ENCODE results near the gene EVI5.

EVI5 gene

DNA sequence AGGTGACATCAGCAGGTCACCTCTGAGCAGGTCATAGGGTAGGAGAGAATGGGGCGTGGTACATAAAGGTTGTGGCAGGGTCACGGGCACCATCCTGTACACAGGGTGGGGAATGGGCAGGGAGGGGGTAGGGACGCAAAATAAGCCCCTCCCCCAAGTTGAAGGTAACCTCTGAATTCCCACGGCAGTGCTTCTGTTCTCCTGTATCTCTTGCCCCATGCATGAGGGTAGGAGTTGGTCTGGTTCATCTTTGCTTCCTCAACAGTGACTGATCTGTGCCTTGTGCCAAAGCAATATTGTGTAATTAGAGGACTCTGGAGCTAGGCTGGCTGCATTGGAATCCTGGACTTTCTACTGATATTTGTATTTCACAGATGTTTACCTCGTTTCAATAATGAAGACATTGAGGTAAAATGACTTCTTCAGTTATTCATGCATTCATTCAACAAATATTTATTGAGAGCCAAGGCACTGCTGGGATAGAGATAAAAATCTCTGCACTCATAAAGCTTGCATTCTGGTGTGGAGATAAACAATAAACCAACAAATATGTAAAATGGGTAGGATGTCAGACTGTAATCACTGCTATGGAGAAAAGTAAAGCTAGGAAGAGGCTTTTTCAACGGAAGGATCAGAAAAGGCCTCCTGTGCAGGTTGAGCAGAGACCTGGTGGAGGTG is 279.8 kb downstream of the EVI5 start:
- H3K4me3 ChIP-seq (ENCODE audit: low read depth, low read length): no peak overlapping the region
- TF ChIP-seq, protein P1, sequence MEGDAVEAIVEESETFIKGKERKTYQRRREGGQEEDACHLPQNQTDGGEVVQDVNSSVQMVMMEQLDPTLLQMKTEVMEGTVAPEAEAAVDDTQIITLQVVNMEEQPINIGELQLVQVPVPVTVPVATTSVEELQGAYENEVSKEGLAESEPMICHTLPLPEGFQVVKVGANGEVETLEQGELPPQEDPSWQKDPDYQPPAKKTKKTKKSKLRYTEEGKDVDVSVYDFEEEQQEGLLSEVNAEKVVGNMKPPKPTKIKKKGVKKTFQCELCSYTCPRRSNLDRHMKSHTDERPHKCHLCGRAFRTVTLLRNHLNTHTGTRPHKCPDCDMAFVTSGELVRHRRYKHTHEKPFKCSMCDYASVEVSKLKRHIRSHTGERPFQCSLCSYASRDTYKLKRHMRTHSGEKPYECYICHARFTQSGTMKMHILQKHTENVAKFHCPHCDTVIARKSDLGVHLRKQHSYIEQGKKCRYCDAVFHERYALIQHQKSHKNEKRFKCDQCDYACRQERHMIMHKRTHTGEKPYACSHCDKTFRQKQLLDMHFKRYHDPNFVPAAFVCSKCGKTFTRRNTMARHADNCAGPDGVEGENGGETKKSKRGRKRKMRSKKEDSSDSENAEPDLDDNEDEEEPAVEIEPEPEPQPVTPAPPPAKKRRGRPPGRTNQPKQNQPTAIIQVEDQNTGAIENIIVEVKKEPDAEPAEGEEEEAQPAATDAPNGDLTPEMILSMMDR (IDR thresholded peaks at IDR 0.05; ENCODE audit: borderline replicate concordance, insufficient read depth, low read depth, low read length): no peak

DNA sequence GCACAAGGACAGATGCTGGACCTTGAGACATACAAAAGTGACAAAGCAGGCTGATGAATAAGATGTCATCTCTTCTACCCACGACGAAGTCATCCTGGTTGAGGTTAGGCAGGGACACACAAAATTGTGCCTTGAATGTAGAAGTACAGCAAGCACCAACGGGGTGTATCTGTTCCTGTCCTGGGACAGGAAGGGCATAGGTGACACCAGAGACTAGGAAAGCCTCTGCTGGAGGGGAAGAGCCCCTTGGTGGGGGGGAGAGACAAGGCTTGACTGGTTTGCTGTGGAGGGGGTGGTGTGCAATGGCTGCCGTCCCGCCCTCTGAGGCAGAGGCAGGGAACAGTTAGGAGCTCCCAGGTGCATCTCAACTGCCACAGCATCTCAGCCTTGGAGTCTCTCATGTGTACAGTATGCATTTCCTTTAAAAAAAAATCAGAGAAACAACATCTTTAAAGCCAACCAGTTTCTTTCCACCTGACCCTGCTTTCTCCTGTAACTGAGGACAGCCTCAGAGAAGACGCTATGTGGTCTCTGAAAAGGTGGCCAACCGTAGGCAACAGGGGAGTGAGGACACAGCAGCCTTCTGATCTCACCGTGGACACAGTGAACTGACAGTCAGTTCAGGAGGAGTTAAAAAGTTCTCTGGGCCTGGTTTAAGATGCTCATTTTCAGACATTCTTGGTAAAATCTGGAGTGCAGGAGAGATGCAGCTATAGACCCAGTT is 280.5 kb downstream of the EVI5 start:
- TF ChIP-seq, protein P1 (IDR thresholded peaks at IDR 0.05; ENCODE audit: borderline replicate concordance, insufficient read depth, low read depth, low read length): no peak
- H3K4me3 ChIP-seq (ENCODE audit: low read depth, low read length): no peak overlapping the region

DNA sequence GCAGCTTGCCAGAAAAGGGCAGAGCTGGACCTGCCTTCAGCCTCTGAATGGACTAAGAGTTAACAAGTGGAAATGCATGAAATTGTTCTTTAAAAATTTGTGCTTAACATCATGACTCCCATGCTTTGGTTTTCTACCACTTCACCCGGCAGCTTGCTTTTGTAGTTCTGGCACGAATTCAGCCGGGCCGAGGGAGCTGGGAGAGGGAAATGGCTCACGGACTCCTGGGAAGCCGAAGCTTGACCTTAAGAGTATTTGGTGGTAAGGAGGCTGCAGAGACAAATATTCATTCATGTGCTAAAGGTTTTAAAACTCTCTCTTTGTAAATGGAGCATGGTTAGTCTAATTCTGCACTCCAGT is 281.0 kb downstream of the EVI5 start:
- H3K4me3 ChIP-seq (ENCODE audit: low read depth, low read length): no peak overlapping the region
- TF ChIP-seq, protein P1 (IDR thresholded peaks at IDR 0.05; ENCODE audit: borderline replicate concordance, insufficient read depth, low read depth, low read length): no peak

DNA sequence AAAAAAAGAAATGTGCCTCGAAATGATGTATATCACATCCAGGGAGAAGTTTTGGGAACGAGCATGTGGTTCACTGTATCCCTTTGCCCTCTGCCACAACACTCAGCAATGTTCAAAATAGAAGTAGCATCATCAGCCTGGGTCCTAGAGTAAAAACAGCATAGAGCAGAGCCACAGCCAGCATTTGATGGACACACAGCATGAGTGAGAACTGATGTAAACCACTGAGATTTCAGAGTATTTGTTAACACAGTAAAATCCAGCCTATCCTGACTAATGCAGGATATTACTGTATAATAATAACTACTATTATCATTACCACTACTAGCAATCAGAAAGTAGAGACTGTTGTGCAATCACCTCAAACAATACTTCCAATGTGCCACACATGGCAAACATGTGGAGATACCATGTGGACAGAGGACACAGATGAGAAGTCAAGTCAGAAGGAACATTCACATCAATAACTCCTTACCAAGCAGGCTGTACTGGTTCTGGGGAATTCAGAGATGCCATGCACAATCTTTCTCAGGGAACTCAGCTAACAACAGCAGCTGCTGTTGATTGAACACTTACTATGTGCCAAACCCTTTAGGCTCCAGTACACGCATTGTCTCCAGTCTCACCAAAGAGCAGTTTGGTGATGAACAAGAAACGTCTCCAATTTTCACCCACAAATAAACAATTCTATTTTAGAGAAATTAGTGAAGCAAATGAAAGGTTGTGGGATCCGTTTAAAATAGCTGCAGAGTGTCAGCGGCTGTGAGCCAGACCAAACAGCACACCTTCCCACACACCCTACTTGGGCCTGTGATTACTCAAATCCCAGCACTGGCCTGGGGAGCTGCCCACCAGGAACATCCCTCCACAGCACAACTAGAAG is 281.6 kb downstream of the EVI5 start:
- H3K4me3 ChIP-seq (ENCODE audit: low read depth, low read length): no peak overlapping the region
- TF ChIP-seq, protein P1 (IDR thresholded peaks at IDR 0.05; ENCODE audit: borderline replicate concordance, insufficient read depth, low read depth, low read length): no peak

DNA sequence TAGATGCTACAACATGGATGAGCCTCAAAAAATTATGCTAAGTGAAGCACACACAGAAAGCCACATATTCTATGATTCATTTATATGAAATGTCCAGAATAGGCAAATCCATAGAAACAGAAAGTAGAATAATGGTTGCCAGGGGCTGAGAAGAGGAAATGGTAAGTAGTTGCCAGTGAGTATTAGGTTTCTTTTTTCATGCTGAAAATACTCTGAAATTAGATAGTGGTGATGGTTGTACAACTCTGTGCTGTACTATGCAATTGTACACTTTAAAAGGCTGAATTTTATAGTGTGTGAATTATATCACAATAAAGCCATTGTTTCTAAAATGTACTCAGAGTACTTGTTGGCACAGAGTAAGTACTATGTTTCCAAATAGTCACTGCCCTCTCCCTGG is 282.7 kb downstream of the EVI5 start:
- no peak overlapping the region for H3K4me3 ChIP-seq (ENCODE audit: low read depth, low read length)
- TF ChIP-seq, protein P1 (IDR thresholded peaks at IDR 0.05; ENCODE audit: borderline replicate concordance, insufficient read depth, low read depth, low read length): no peak

- no peak overlapping the region for H3K4me3 ChIP-seq (ENCODE audit: low read depth, low read length)
- TF ChIP-seq, protein P1 (IDR thresholded peaks at IDR 0.05; ENCODE audit: borderline replicate concordance, insufficient read depth, low read depth, low read length): no peak
Measured at GRCh38 chr1:92500552-92500951, 284.4 kb downstream of the EVI5 start.
